HG03520 (cell line): ENCODE measurements around the gene PPP1R9A.

Experiments
- ATAC-seq: cut with Tn5 transposase; IDR thresholded peaks from one replicate; pipeline ENCODE4 v1.9.1; 2021; ENCODE audit warnings: mild to moderate bottlenecking, moderate library complexity; ENCODE audit not compliant: unreplicated experiment

Gene PPP1R9A

DNA sequence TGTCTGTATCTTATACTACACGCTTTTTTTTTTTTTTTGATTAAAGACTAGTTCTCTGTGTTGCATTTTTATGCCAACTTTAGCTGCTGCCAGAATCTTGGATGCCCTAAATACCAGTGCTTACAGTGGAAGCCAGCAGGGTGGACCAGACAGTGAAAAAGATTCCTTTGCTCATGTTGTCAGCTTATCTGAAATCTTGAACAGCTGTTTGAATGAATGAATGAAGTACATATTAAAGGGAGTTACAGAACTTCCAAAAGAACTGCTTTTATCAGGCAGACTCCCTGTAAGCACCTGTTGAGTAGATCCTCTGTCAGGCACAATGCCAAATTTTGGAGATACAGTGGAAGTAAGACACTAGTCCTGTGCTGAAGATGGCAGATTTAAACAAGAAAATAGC, 184.9 kb downstream of the PPP1R9A start:
- no peak for ATAC-seq

- no peak for ATAC-seq
These were observed 188.0 kb downstream of the PPP1R9A start for GRCh38 chr7:95095259-95095965.

DNA sequence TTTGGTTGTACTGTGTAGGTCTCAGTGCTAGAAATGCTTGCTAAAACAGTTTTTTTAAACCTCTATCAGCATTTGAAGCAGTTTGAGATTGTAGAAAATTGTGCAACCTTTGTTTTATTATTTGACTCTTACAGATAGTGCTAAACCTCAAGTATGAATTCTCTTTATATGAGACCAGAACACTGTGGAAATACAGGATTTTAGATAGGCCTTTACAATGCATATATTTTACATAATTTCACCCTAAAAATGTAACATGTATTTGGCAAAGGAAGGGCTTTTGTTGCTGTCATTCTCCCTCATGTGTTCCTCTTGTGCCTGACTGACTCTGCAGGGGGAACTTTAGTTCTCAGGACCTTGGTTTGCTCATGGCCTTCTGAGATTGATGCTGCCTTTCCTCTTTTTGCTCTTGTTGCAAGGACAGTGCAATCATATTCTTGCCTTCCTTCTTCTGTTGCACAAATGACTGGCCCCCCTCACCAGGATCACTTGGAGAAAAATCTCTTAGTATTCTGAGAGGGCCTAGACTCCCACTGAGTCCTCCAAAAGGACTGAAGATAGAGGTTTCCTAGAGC, 188.7 kb downstream of the PPP1R9A start:
- ATAC-seq, result no peak

DNA sequence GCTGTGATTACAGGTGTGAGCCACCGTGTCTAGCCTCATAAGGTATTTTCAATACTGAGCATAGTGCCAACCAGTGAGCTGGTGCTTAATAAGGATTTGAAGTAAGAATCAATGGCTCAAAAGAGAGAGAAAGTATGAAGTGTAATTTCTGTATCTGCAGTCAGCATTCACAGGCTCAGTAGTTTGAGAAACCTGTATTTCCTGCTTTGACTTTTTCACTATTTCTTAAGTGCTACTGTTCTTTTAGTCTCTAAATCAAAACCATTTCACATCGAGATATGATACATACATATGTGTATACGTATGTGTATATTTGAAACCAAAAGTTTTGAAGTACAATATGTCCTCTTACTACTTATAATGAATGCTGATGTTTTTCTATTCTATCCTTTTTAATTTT, 189.9 kb downstream of the PPP1R9A start:
- no peak for ATAC-seq

GRCh38 chr7:95097851-95098250, 190.5 kb downstream of the PPP1R9A start:
- no peak for ATAC-seq

DNA sequence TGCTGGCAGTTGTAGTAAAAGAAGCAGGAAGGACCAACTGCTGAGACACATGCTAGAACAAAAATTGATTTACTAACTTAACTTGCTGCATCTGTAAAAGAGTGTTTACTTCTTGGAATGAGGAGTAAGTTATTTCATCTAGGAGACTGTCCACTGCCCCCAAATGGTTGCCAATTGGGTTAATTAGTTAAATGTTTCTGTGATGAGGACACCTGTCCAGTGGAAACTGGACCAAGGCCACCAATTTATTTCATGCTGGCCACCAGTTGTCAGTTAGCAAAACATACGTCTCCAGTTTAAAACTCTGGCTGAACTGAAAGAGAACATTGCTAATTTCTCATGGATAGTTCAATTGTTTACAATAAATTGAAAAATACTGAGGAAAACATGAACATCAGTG, 191.7 kb downstream of the PPP1R9A start:
- no peak for ATAC-seq

DNA sequence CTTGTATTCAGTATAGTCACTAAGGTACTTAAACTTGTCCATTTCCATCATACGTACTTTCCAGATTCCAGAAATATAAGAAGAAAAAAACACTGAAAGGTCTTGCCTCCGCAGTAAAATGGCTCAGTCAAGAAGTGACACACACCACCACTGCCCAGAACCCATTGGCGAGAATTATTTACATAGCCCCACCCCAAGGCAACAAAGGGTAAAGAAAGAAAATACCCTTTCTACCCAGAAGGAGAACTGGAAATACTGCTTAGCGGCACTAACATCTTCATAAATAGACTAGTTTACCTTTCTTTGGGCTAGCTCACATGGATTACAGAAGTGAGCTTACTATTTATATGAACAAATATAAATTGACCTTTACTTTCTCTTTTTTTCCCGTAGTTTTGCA, 194.0 kb downstream of the PPP1R9A start:
- no peak for ATAC-seq

GRCh38 chr7:95102662-95103061, 195.3 kb downstream of the PPP1R9A start:
- ATAC-seq, result no peak

- ATAC-seq, result no peak
These were observed 197.3 kb downstream of the PPP1R9A start for GRCh38 chr7:95104739-95105138.

GRCh38 chr7:95105627-95106026, 198.2 kb downstream of the PPP1R9A start:
- ATAC-seq, result no peak

DNA sequence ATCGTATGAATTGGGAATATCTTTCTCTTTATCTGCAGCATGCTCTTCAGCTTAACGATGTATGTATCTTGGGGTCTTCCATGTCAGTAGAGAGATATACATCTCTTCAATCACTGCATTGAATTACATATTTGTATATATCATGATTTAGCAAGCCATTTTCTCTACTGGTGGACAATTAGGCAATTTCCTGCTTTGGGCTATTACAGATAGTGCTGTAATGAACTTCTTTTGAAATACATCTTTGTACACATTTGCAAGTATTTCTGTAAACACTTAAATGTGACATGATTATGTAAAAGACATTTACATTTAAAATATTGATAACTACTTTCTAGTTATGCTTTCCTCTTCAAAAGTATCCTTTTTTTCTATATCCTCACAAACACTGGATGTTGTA, 199.0 kb downstream of the PPP1R9A start:
- ATAC-seq, result no peak

DNA sequence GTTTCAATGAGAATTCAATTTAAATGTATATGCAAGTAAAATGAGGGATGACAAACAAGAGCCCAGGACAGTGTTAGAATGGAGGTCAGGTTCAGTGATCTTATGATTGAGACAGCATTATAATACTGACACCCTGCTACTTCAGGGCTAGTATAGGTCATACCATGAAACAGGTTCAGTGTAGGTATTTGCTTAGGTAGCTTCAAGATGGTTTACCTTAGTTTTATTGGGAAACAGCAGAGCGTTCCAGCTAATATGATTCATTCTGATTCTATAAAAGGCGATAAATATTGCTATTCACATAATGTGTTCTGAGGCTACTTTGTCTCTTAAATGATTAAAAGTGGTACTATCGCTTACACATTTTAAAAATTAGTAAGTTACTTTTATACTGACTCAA, 203.3 kb downstream of the PPP1R9A start:
- no peak for ATAC-seq

- no peak for ATAC-seq
These were observed 206.2 kb downstream of the PPP1R9A start for GRCh38 chr7:95113590-95113989.

- no peak for ATAC-seq
These were observed 218.8 kb downstream of the PPP1R9A start for GRCh38 chr7:95126053-95126709.

GRCh38 chr7:95132500-95132899, 225.1 kb downstream of the PPP1R9A start:
- ATAC-seq, result no peak

- ATAC-seq, result no peak
These were observed 232.5 kb downstream of the PPP1R9A start for GRCh38 chr7:95139922-95140321.

DNA sequence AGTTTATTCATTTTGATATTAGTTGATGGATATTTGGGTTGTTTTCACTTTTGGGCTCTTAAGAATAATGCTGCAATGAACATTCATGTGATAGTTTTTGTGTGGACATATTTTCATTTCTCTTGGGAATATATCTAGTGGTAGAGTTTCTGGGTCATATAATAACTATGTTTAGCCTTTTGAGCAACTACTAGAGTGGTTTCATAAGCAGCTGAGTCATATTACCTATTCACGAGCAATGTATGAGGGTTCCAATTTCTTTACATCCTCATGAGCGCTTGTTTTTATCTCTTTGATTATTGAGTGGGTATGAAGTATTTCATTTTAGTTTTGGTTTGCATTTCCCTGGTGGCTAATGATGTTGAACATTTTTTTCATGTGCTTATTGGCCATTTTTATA, 234.4 kb downstream of the PPP1R9A start:
- no peak for ATAC-seq

GRCh38 chr7:95144256-95144655, 236.9 kb downstream of the PPP1R9A start:
- no peak for ATAC-seq

GRCh38 chr7:95155965-95156364, 248.6 kb downstream of the PPP1R9A start:
- no peak for ATAC-seq

DNA sequence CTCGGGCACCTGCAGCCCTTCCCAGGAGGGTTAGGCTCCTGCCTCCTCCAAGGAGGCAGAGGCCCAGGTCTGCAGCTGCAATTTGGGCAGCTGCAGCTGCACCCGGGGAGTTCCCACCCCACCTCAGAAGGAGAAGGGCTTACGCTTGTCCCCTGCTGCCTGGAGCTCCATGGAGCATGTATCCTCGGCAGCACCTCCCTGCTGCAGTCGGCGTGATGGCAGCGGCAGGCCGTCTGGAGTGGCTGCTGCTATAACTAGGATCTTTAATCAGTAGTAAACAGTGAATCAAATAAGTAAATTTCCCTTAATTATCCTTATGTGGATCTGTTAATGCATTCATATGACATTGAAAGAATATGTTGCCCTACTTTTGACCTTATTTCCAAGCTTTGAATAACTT, 250.0 kb downstream of the PPP1R9A start:
- no peak for ATAC-seq

DNA sequence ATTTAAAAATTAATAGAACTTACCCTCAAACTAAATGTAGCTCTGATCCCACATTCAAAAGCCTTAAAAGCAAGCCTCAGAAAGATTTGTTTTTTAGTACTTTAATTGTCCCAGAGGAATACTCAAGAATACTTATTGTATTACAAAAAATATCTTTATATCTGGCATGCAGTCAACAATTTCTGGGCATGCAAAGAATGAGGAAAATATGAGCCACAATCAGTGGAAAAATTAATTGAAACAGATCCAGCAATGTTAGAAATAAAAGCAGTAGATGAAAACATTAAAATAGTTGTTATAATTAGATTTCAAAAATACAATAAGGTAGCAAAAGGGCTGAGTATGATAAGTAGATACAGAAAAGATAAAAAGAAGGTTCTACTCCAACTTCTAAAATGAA, 262.3 kb downstream of the PPP1R9A start:
- ATAC-seq, result no peak

DNA sequence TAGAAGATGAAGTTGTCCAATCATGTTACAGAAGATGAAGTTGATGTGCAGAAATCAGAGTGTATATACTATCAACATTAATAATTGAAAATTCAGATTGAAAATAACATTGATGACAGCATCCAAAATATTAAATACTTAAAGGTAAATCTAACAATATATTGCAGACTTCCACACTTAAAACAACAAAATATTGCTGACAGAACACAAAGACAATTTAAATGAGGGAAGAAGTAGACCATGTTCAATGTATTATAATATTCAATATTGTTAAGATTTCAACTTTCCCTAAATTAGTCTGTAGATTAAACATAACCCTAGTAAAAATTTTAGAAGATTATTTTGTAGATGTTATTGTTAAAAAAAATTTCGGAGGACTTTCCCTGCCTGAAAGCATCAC, 265.0 kb downstream of the PPP1R9A start:
- ATAC-seq, result no peak
